Cerebellar nuclear complex (tissue), 1 donor: ENCODE results near the gene DCD.
A peak's percentile ranks its signal among the peaks of the same experiment; 100 is the strongest.
"Not testable (repeated sequence)": the region's sequence is repeated elsewhere in the genome, so short reads cannot be mapped to it uniquely, and the experiment has no call there.

Source experiments
- DNase-seq, 2 experiments: peaks; one replicate each; lab custom pipeline; 2025; lab: John Stamatoyannopoulos, UW

Gene DCD

GRCh38 chr12:54648265-54648664 lies at the start of gene DCD:
Gene DCD, minus strand, starts transcription at chr12:54648365. Its CDS starts 62 bp downstream, at chr12:54648303.
- no peak for DNase-seq

DNA sequence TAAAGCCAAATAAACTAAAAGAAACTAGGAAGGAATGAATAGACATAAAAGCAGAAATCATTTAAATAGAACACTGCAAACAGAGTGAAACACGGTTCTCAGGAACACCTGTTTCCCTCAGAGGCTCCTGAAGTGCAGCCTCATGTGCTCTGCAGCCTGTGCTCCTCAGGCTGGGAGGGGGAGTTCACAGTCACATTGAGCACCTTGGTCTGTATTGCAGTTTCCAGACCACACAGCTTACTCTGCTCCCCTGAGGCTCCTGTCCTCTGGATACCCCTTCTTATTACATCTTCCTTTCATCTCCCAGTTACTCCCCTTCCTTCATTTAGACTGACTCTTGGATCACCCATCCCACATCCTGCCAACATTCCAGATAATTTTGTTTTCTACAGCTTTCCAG lies 49.7 kb upstream of the DCD start:
- no peak for DNase-seq

DNA sequence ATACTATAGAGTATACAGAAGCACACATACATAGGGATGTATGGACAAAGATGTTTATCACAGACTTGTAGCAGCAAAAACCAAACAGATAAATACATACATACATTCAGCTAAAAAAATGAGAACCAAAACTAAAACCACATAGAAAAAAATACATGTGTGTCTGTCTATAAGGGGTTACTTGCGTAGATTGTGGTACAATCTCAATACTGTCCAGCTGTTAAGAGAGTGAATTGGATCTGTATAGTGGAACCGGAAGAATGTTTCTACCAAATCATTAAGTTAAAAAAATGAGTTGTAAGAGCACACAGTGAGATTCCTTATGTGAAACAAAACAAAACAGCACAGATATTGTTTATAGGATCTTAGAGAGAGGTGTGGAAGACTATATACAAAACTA lies 44.2 kb upstream of the DCD start:
- DNase-seq = no peak

- DNase-seq = no peak
These were observed 41.8 kb upstream of the DCD start for GRCh38 chr12:54689984-54690383.

DNA sequence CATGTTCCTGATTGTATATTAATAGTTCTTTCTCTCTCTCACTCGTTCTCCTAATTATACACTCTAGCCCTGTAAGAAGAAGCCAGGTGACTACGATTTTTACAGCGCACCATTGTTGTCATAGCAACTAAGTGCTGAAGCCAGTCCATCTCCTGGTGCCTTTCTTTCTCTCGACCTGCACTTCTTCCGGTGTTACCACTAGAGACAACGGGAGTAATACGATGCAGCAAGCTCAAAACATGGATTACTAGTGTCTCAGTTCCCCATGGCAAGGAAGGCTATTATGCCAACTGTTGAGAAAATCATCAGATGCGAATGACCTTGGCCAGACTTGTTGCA lies 40.8 kb upstream of the DCD start:
- no peak for DNase-seq

DNA sequence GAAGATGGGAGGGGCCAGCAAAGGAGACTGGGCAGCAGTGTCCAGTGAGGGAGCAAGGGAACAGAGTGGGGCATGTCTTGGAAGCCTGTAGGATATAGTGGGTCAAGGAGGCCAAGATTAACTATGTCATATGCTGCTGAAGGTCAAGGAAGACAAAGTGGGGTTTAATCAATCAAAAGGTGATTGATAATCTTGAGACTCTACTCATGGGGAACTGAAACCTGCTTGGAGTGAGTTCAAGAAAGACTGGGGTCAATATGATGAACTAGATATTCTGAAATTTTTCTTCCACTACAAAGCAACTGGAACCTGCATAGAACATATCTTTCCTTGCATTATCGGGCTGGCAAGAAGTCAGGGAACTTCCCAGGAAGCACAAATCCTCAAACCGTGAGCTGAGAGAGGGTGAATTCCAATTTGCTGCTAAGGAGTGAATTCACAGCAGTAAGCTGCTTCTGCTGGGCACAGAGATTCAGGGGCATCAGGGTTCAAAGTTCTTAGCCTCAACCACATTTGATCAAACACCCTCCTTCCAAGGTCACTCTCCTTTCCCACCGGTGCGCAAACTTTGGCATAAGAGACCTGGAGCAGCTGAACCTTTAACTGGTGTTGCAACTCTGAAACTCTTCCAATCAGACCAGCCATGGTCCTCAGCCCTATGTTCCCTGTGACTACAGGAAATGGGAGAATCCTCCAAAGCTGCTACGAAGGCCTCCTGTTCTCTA lies 40.3 kb upstream of the DCD start:
- DNase-seq = no peak

- no peak for DNase-seq
These were observed 36.8 kb upstream of the DCD start for GRCh38 chr12:54684636-54685630.

DNA sequence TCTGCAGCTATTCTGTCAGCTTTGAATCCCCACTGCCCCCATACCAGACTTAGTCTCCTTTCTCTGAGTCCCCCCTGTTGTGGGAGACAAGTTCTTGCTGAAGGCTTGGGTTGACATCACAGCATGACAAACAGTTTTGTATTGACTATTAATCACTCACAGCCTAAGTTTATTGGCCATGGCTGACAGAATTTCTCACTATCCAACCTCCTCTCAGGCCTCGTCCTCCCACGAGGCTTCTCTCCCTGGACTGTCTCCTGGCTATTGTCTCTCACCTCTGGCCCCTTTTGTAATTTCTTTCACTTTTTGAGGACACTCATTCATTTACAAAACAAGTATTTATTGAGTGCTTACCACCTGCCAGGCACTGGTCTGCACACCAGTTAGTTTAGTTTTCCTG lies 35.2 kb upstream of the DCD start:
- no peak for DNase-seq

GRCh38 chr12:54682674-54683073 lies 34.5 kb upstream of the DCD start:
- no peak for DNase-seq

GRCh38 chr12:54680374-54680773 lies 32.2 kb upstream of the DCD start:
- DNase-seq = no peak

- no peak for DNase-seq
These were observed 30.0 kb upstream of the DCD start for GRCh38 chr12:54678131-54678530.

- no peak for DNase-seq
These were observed 19.8 kb upstream of the DCD start for GRCh38 chr12:54667945-54668344.

- DNase-seq = no peak
These were observed 17.8 kb upstream of the DCD start for GRCh38 chr12:54666008-54666407.

DNA sequence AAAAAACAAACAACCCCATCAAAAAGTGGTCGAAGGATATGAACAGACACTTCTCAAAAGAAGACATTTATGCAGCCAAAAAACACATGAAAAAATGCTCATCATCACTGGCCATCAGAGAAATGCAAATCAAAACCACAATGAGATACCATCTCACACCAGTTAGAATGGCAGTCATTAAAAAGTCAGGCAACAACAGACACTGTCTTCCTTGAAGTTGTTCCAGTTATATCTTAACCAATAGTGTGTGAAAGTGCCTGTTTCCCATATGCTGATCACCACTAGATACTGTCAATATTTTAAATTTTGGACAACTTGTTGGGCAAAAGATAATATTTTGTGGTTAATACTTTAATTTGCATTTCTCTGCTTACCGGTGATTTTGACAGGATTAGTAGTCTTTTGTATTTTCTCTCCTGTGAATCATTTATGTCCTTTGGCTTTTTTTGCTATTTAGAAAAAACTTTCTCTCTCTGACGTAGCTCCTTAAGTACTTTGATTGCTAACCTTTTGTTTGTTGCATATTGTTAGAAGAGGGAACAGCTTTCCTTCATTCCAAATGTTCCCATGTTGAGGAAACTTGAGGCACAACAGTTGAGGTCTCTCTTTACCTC lies 17.0 kb upstream of the DCD start:
- not testable (repeated sequence) for DNase-seq

GRCh38 chr12:54663603-54664002 lies 15.4 kb upstream of the DCD start:
- DNase-seq = no peak

DNA sequence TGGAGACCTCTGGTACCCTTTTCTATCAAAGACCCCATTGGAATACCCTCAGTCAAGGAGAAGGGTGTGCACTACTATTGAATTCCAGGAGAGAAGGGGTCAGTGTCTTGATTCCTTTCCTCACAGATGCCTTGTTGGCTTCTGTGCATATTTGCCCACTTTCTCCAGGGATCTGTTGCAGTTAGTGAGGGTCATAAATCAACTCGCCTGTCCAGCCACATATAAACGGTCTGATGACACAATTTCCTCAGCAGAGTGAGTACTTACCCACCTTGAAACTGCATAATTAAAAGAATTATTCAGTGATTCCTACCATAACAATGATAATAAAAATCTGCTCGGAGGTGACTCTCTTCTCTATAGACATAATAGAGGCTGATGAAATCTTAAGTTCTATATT lies 13.9 kb upstream of the DCD start:
- DNase-seq = no peak

DNA sequence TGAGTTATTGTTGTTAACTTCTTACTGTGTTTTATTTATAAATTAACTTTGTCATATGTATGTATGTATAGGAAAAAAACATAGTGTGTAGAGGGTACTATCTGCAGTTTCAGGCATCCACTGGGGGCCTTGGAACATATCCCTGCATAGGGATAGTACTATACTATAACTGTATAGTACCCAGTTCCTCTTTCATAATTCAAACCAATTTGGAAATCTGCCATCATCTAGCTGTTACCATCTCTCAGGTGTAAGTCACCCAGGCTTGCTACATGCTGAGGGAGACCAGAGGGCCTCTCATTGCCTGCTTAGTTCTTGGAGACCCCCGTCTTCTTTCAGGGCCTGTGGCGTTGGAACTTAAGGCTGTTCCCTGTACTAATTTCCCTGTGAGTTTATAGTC lies 12.9 kb upstream of the DCD start:
- DNase-seq = no peak

GRCh38 chr12:54660320-54660962 lies 12.3 kb upstream of the DCD start:
- peak in 1 of 2 experiments; percentile 3 for DNase-seq

DNA sequence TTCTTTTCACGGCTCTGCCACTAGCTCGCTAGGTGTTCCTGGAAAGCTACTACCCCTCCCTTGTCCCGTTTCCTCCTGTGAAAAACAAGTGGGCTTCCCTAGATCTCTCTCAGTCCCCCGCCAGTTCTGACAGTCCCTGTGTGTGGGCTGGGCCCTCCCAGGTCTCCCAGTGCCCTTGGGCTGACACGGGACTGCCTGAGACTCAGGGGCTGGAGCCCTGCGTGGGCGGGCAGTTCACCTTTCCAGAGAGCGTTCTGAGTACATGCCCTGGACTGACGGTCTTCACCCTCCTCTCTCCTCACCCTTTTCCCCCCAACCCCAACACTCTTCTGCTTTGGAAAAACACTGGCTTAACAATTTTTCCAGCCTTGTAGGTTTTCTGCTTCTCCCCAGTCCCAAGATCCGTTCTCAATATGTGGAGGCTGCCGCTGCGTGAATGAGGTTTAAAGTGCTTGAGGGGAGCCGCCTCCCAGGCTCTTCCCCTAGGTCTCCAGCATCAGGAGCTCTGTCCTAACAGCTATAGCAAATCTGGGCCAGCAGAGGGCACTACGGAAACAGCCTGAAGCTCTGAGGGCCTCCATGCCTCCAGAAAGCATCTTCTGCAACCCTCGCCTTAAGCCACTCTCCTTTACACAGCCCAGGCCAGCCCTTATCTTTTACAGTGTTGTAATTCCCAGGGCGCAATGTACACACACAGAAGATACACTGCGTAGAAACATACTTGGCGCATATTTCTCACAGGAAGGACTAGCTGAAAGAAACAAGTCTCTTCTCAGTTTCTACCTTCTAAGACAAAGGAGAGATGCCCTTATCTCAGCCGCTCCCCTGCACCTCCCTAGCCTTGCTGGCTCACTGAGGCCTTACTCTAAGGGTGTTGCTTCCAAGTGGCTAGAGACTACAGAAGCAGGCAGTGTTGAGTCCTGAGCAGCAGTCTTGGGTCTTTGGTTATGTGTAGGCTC lies 10.4 kb upstream of the DCD start:
- no peak for DNase-seq

- no peak for DNase-seq
These were observed 9.0 kb upstream of the DCD start for GRCh38 chr12:54657105-54657607.

- no peak for DNase-seq
These were observed 6.8 kb upstream of the DCD start for GRCh38 chr12:54654926-54655325.
